Activated CD8-positive, alpha-beta memory T cell treated with anti-CD3 and anti-CD28 coated beads for 48 hours (primary cell): Measurements from ENCODE around the gene STAT4.
A peak's percentile ranks its signal among the peaks of the same experiment; 100 is the strongest.

ENCODE experiments used
- DNase-seq, 3 experiments: peaks; one replicate each; pipeline ENCODE4 v3.0.0-alpha.2; 2020; ENCODE audit warnings: low read depth in 2 of 3, low spot score in 2 of 3

STAT4 gene

DNA sequence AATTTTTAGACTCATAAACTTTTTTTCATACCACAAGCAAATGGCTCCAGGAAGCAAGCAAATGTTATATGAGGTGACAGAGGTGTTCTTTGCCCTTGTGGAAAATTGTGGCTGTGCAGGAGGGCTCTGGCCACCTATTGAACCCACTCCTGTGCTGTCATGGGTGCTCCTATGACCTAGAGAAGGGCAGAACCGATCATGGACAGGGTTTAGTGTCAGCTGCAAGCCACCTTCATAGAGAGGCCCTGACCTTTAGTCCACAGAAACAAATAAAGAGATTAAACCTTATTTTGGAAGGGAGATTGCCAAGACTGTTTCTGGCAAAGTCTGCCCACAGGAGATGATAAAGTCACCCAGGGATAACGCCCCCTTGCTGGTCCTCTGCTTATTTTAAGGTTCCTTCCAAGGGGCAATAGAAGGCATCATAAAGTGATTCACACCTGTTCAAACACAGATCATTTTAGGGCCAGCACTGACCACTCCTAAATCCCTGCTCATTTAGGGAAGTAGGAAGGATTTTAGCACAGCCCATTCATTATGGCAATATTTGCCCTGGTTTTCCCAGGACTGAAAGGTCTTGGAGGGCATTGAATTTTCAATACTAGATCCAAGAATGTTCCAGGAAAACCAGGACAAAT is 26.1 kb upstream of the STAT4 start:
- DNase-seq: no peak

DNA sequence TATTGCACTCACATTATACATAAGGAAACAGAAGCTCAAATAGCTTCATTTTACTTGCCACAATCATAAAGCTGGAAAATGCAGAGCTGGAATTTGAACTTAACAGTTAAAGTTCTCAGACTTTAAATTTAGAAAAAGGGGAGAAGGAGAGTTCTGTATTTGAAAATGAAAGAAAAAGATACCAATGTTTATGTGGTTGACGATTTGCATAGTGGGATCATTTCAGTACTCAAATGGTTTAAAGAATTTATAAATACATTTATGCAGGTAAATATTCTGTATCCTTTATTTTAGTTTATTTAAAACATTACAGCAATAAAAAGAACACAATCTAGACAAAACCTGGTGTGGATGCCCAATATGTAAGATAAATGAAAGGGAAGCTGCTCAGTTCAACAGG is 25.5 kb upstream of the STAT4 start:
- no peak for DNase-seq

DNA sequence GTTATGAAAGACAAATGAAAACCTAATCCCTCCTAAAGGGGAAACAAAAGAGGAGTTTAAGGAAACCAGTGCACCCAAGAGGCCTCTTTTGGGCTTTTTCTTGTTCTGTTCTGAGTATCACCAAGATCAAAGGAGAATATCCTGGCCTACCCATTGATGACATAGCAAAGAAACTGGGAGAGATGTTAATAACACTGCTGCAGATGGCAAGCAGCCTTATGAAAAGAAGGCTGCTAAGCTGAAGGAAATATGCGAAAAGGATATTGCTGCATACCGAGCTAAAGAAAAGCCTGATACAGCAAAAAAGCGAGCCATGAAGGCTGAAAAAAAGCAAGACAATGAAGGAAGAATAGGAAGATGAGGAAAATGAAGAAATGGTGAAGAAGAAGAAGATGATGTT is 23.6 kb upstream of the STAT4 start:
- DNase-seq: no peak

DNA sequence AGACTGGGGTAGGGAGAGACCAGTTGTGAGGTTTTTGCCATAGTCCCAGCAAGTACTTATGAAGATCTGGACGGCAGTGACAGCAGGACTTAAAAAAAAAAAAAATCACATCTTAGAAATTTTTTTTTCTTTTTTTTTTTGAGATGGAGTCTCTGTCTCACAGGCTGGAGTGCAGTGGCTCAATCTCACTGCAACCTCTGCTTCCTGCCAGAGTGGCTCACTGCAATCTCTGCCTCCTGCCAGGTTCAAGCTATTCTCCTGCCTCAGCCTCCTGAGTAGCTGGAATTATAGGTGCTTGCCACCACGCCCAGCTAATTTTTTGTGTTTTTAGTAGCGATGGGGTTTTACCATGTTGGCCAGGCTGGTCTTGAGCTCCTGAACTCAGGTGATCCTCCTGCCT is 22.4 kb upstream of the STAT4 start:
- DNase-seq: no peak

DNA sequence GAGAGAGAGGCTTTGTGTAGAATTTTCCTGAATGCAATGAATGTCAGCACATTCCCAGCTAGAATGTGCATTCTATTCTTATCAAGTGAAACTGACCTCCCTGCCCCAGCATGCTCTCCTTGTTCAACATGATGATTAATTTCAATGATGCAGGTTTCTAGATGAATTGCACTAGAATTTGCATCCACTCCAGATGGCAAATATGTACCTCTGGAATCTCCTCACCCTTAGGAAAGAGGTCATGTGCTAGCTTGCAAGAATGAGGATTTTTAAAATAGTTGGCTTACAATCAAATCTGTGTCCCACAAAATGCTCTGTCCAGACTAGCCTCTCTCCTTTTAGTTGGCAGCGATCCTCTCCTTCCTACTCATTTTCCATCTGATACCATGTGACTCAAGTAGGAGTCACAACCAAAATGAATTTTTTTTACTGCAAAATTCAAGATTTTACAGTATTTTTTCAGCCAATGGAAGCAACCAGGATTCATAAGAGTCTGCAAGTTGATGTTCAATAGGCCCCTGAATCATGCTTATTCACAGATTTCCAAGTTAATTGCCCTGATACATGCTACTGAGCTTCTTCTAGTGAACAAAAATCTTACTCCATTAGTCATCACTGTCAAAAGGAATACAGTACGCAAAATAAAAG is 21.0 kb upstream of the STAT4 start:
- DNase-seq: no peak

DNA sequence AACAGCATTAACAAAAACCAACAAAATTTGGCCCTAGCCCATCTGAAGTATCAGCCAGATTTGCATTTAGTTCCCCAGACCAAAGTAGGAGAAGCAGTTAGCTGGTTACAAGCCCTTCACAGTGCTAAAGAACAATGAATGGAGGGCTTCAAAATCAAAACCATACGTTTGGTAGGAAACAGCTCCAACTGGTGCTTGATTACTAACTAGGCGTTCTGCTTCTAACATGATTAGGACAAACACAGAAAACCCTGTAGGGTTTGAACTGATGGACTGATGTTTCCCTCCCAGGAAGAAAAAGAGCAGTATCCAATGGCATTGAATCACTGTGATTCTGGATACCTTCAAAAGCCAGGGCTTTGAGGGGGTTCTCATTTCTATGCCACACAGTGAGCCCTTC is 20.5 kb upstream of the STAT4 start:
- DNase-seq: no peak

DNA sequence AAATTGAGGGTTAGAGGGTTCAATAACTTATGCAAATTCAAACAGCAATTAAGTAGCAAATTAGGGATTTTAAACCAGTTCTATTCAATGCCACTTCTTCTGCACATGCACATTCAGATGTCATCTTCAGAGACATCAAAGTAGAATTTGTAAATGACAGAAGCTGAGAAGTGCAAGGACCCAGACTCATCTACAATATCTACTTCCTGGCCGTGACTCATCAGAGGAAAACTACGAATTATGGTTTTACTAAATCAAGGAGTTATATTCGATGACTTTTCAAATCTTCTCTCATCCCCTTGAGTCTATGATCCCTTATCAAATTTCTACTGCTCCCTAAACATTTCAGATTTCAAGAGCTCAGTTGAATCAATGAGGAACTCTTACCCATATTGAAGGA is 20.0 kb upstream of the STAT4 start:
- no peak for DNase-seq

DNA sequence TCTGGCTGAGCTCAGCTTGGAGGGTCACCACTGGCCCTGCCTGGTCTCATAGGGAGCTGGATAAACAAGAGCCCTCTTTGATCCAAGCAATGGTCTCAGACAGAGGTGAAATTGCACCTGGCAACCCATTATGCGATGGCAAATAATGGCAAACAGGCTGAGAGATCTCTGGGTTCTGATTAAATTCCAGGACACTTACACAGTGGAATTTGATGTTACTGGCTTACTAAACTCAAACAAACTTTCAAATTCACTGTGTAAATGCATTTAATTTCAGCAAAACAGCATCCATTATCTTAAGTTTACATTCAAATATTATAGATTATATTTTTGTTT is 19.5 kb upstream of the STAT4 start:
- DNase-seq: no peak

DNA sequence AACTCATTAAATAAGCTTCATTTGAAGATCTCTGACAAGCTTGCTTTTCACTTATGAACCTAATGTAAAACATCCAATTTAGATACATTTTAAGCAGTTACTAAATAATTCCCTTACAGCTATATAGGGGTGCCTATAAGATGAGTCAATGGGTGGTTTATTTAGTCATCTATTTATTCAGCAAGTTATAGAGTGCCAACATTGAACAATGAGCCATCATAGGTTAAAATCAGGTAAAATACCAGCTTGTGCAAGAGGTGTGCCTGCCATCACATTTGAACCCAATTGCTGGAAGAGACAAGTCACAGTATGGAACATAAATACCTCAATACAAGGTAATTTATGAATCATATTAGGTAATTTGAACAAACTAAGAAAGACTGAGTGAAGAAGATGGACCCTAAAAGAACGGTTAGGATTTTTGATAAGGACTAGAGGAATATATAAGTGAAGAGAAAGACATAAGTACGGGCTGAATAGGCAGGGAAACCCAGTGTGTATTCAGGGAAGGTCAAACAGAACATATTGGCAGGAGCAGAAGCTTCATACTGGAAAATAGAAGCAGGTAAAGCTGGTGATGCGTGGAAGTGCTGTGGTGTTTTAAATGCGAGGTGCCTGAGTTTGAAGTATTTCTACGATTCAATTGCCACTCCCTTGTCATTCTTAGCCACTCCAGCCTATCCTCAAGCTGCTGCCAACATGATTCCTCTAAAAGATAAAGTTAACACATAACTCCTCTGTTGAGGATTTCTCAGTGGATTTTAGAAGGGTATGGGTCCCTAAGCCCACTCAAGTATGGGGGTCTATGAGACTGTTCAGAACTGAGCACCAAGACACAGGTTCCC is 18.9 kb upstream of the STAT4 start:
- DNase-seq: no peak

DNA sequence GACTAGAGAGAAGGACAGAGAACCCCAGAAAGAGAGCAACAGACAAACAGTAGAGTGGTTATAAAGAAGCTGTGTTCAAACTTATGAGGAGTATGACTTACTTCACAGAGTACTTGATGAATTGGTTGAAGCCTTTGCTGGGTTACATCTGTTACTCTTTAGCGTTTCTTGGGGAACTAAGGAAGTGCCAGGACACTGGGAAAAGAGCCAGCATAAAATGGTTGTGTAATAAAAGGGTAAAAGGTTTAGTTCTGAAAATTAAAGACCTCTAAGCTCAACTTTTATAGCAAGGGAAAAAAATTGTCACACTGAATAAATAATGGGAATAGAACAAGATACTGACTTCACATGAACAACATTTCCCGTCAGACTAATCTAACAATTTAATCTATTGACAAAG is 17.0 kb upstream of the STAT4 start:
- no peak for DNase-seq

DNA sequence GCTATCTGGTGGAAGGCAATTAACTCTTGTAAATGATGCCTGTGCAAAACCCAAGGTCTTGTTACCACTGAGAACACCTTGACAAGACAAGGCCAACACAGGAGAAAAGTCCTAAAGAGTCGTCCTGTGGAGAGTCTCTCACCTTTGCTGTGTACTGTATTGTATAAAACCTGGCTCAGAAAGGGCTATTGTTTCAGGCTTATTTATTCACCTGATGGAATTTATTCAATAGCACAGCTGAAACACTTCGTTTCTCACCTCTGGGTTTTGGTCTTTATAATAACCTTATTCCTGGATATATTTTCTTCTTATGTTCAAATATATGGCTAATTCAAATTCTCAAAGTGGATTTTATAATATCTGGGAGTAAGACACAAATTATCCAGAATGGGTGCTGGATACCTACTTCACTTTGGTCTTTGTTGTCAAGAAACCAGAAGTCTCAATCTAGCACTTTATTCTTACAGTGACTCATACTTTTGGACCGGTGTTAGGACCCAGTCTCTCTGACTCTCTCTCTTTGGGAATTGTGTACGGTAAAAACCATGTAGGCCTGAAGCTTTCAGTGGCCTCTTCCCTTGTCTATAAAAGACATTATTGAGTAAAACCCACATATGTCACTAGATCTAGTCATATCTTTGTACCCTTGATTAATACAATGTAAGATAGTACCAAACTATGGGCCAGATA is 16.1 kb upstream of the STAT4 start:
- DNase-seq: no peak

DNA sequence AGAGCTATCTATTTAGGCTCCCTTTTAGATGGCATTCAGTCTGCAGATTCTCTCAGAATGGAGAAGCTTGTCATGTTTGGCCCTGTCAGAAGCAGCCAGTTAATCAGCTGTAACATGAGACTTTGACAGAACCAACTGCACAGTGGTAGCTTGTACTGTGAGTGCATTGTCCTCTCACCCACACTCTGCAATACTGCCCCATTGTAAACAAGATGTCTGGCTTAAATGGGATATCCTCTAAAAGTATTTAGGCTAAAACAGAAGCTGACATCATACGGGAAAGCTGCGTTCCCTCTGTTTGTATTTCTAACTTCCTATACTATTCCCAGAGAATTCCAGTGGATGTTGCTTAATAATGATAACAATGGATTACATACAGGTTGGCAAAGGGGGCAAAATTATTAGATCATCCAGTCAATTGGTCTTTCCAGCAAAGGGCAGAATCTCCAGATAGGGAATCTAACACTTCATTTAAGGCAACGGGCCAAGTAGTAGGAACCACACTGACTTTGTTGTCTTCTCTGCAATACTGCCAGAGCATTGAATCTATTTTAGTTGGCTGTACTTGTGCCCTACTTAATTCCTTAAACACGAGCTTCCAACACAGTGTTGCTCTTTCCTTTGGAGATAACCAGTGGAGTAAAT is 15.4 kb upstream of the STAT4 start:
- DNase-seq: no peak

DNA sequence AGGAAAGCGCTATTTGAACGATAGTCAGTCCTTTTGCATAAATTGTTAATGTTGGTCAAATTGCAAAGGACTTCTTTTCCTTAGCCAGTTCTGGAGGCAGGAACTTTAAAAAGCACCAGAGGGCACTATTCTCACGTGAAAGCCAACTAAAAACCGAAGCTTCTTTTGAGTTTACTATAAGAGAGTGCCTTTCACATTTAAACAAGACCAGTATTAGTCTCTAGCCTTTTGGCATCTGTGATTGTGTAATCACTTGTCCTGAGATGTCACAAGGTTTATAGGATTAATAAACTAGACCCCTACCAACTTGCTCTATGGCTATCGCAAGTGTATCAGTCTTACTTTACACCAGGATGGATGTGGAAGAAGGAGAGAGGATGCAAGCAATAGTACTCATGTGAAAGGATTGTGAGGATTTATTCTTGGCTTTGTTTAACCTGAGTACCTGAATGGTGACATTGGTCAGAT is 14.4 kb upstream of the STAT4 start:
- no peak for DNase-seq

DNA sequence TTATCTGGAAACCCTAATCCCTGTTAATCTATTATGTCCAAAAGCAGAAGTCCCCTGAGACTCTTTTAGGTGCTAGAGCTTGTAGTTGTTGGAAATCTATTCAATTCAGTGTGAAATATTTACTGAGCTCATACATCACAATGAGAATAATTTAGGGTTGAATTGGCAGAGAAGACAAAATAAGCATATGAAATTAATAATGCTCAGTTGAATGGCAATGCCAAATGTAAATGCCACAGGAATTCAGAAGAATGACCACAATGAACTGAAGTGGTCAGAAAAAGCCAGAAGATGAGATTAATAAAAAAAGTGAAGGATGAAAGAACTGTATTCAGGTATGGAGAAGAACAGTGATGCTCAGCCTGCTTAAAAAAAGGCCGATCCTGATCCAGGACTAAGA is 8.0 kb upstream of the STAT4 start:
- DNase-seq: no peak

DNA sequence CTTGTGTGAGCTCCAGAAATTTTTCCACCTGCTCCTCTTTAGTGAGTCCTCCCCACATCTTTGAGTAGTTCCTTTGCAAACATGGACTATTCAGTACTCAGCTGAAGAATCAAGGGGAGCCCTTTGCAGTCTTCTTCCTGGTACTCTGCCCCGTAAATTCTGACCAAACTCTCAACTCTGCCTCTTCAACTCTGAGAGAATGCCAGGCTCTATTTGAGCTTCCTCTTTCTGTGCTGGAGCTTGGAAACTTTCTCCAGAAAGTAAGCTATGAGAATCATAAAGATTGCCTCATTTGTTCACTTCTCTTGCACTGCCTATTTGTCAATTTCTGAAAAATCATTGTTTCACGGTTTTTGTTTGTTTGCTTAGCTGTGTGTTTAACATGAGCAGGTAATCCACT is 7.4 kb upstream of the STAT4 start:
- no peak for DNase-seq

DNA sequence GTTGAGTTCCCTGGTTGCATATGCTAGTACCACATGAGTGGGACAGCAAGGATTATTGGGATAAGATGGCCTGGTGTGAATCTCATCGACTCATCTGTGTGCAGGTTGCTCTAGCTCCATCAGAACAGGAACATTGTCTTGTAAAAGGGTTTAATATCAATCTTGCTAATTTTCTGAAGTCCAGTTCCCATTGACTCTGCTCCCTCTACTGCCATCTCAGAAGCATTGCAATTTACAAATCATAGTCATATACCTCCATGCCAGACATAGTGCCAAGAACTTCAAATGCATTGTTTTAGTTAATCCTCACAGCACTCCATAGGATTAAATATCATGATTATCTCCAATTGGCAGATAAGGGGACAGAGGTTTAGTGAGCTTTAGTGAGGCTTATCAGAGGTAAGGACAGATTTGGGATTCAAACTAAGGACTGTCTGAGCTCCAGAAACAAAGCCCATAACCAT is 4.8 kb upstream of the STAT4 start:
- no peak for DNase-seq

DNA sequence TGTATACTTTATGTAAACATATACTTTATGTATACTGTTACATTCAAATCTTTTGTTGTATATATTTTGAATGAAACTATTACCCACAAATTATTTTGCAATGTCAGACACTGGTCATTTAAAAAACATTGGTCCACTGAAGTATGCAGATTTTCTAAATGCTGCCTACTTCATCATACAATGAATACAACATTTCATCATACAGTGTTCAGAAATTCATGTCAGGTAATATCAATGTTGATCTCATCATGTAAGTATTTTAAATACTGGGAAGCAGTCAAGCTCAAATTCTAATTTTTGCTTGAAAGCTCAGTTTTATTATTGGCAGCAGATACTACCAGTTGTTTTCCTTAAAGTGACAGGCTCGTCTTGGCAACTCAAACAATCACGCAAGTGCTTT is 2.9 kb upstream of the STAT4 start:
- no peak for DNase-seq

DNA sequence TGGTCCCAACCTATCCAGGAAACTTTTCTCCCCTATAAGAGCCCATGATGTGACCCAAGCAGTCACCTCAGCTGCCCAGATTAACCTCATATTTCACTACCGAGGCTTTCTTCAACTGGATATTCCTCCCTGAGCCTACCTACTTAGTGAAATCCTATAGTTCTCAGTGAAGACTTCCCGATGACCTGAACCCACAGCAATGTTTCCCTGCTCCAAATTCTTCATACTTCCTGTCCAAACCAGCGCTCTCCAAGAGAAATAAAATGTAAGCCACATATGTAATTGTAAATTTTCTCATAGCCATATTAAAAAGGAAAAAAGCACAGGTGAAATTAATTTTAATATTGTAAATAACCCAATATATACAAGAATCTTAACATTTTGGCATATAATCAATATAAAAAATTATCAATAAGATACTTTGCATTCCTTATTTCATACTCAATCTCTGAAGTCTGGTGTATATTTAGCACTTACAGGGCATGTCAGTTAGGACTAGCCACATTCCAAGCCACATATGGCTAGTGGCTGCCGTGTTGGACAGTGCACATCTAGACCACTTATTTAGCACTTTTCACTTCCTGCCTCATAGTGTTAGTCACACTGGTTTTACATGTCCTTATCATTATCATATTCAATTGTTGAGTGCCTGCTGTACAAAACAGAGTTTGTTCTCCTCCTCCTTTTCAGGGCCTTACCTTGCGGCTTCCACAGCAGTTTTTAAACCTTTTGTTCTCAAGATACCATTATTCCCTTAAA is 1.9 kb upstream of the STAT4 start:
- DNase-seq: no peak

DNA sequence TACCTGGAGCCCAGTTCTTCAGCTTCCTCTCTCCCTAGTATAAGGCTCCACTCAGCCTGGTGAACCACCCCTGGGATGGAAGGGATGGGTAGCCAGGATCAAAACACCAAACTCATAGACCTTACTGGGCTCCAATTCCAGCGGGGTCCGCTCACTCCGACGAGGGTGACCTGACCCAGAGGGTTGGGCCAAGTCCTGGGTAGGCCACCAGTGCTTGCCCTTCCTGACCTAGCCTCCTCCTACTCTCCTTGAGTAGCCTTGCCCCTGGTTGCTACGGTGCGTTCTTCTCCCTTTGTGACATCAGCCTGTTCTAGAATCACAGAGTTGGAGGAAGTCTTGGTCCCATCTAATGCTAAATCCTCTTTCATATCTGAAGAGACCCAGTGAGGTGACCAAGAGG is 537 bp upstream of the STAT4 start:
- DNase-seq: no peak

DNA sequence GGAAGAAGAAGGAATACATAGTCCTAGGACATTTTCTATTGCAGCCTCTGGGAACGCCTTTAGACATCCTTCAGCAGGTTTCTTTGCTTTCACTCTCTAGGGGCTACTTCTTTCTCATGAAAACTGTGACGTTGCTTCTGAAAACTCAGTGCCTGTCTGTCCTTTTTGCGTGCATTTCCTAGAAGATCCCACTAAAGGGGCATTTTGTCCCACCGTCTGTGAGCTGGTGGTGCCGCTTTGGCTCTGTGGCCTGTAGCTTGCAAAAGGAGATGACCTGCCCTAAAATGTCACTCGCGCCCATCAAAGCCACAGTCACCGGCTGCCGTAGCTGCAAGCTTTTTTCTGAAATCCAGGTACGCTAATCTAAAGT is 579 bp downstream of the STAT4 start:
- DNase-seq: peak in 1 of 3 experiments; percentile 31

DNA sequence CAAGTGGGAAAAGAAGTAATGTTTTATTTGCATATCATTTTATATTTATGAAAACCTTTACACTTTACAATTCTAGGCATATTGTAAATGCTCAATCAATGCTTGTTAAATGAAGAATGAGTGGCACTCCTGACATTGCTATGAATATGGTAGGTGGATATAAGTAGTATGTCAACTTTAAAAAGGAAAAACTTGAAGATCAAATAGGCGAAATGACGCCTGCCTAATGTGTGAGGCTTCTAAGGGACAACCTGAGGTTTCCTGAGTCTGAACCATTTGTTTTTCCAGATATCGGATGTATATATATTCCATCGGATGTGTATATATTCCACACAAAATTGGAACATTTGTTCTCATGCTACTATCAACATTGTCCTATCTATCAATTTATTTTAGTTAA is 1.4 kb downstream of the STAT4 start:
- DNase-seq: no peak
